Right forelimb (tissue), 1 donor: Measurements from ENCODE around the gene FGF8.

Experiments
- DNase-seq: peaks from one replicate; pipeline ENCODE4 v3.0.0-alpha.2; 2018

Gene FGF8

GRCh38 chr10:101767966-101768790 is 7.7 kb downstream of the FGF8 start:
- DNase-seq = no peak

GRCh38 chr10:101767600-101767945 is 8.3 kb downstream of the FGF8 start:
- DNase-seq = no peak

GRCh38 chr10:101766753-101767599 is 8.9 kb downstream of the FGF8 start:
- DNase-seq = peak; percentile 32

GRCh38 chr10:101766306-101766705 is 9.6 kb downstream of the FGF8 start:
- peak; percentile 24 for DNase-seq

- DNase-seq = peak; percentile 35
These were observed 12.6 kb downstream of the FGF8 start for GRCh38 chr10:101763141-101763846.

GRCh38 chr10:101762736-101763135 is 13.2 kb downstream of the FGF8 start:
- peak; percentile 37 for DNase-seq

GRCh38 chr10:101761226-101761625 is 14.7 kb downstream of the FGF8 start:
- peak; percentile 28 for DNase-seq

- peak; percentile 38 for DNase-seq
These were observed 15.4 kb downstream of the FGF8 start for GRCh38 chr10:101760510-101760909.

GRCh38 chr10:101759309-101760247 is 16.3 kb downstream of the FGF8 start:
- peak; percentile 26 for DNase-seq

- DNase-seq = no peak
These were observed 17.1 kb downstream of the FGF8 start for GRCh38 chr10:101758858-101759257.

- no peak for DNase-seq
These were observed 23.7 kb downstream of the FGF8 start for GRCh38 chr10:101752241-101752640.

- DNase-seq = no peak
These were observed 26.6 kb downstream of the FGF8 start for GRCh38 chr10:101749047-101750016.

- no peak for DNase-seq
These were observed 27.4 kb downstream of the FGF8 start for GRCh38 chr10:101748496-101748895.

GRCh38 chr10:101745074-101745696 is 30.7 kb downstream of the FGF8 start:
- no peak for DNase-seq

GRCh38 chr10:101744267-101744666 is 31.6 kb downstream of the FGF8 start:
- no peak for DNase-seq

GRCh38 chr10:101741938-101742337 is 34.0 kb downstream of the FGF8 start:
- no peak for DNase-seq

- DNase-seq = no peak
These were observed 39.2 kb downstream of the FGF8 start for GRCh38 chr10:101736666-101737065.

- no peak for DNase-seq
These were observed 43.8 kb downstream of the FGF8 start for GRCh38 chr10:101732096-101732495.

- DNase-seq = no peak
These were observed 49.9 kb downstream of the FGF8 start for GRCh38 chr10:101726115-101726387.

GRCh38 chr10:101725296-101726114 is 50.4 kb downstream of the FGF8 start:
- DNase-seq = no peak
